Lung (tissue), 12 donors: ENCODE measurements around the gene ADRB2. TPM values are rescaled to one million over a fixed set of nuclear protein-coding genes. Genes with fewer than 3 reads are reported as not detected.

Experiments used
- ATAC-seq: fragments of 200-7000 bp; cut with Tn5 transposase; one replicate; pipeline ENCODE4 v1.9.1; 2020; ENCODE audit warnings: moderate number of reproducible peaks; ENCODE audit not compliant: insufficient read depth, low FRiP score
- DNase-seq, 3 donors: peaks; one replicate each; pipeline ENCODE4 v3.0.0-alpha.2; 2013 to 2017
- H3K27ac ChIP-seq, 2 donors: one replicate each; pipeline ENCODE4 v1.5.1; 2013; ENCODE audit warnings: mild to moderate bottlenecking in 2 of 2, moderate library complexity in 2 of 2, control low read depth in 1 of 2, inconsistent platforms in 1 of 2, low read depth in 1 of 2, low read length in 1 of 2
- H3K27me3 ChIP-seq, 3 donors: one replicate each; pipeline ENCODE4 v1.5.1; 2013; ENCODE audit warnings: low read length in 2 of 3; ENCODE audit not compliant: control insufficient read depth in 3 of 3, insufficient read depth in 3 of 3
- H3K36me3 ChIP-seq, 4 donors: one replicate each; pipeline ENCODE4 v1.5.1; 2013; ENCODE audit warnings: low read length in 4 of 4, mild to moderate bottlenecking in 1 of 4, moderate library complexity in 1 of 4; ENCODE audit not compliant: control insufficient read depth in 4 of 4, insufficient read depth in 4 of 4
- H3K4me1 ChIP-seq, 5 donors: one replicate each; pipeline ENCODE4 v1.5.1; 2013; ENCODE audit warnings: low read length in 5 of 5, mild to moderate bottlenecking in 2 of 5, moderate library complexity in 1 of 5; ENCODE audit not compliant: control insufficient read depth in 5 of 5, insufficient read depth in 5 of 5
- H3K4me3 ChIP-seq: one replicate; pipeline ENCODE4 v1.5.1; 2013; ENCODE audit warnings: mild to moderate bottlenecking, control low read depth, moderate library complexity
- H3K9ac ChIP-seq, 2 donors: one replicate each; pipeline ENCODE4 v1.5.1; 2013; ENCODE audit warnings: low read length in 2 of 2, control low read depth in 1 of 2; ENCODE audit not compliant: insufficient read depth in 1 of 2
- H3K9me3 ChIP-seq, 4 donors: one replicate each; pipeline ENCODE4 v1.5.1; 2013; ENCODE audit warnings: low read length in 3 of 4, mild to moderate bottlenecking in 1 of 4, moderate library complexity in 1 of 4; ENCODE audit not compliant: control insufficient read depth in 4 of 4, insufficient read depth in 3 of 4
- WGBS, 2 donors: extraction: QIAGEN DNeasy Blood & Tissue Kit; methylation state at CpG; one replicate each; pipeline ENCODE4 v1.1.7; 2013; 5-methylcytosine and 5-hydroxymethylcytosine counted together
- polyA plus RNA-seq, 2 donors: library from polyadenylated mRNA; stranded (reverse); fragments of 200-250 nt; gene quantifications; one replicate each; pipeline ENCODE4 v1.2.1, GENCODE V29; 2013
- total RNA-seq, 2 donors: library from RNA; depleted of rRNA in 1 of 2; stranded (reverse); fragments of >200 nt in 1 of 2; gene quantifications; one replicate each; pipeline ENCODE4 v1.2.1, GENCODE V29; 2014 to 2021
- TF ChIP-seq, protein P1 (sequence below): IDR thresholded peaks from 2 replicates; pipeline ENCODE4 v1.5.1; 2012; ENCODE audit warnings: mild to moderate bottlenecking; ENCODE audit errors: control extremely low read depth, extremely low read depth
- donor health status: control.
- donor health status: control.
- donor health status: Bipolar disorder and iron deficiency.
- donor health status: healthy.
- donor health status: DM: yes; HTN: yes; CAD: no.

The ADRB2 gene
- total and polyA plus RNA-seq, 4 donors: 3.5 to 18.4 (median 9.5) TPM

DNA sequence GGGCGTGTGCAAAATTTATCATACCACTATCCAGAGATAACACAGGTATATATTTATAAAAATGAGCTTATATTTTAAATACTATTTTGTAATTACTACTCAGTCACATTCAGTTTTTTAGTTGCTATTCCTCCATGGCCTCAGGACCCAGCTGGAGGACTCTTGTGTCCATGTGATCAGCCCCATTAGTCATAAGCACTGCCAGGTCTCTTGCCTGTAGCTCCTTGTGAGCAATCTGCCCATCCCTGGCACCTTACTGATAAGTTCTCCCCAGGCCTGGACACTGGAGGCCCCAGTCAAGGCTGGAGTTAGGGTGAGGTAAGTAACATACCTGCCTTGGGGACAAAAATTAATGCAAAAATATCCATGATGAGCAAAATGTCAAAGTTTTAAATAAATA lies 29.5 kb upstream of the ADRB2 start:
- TF ChIP-seq, protein P1, sequence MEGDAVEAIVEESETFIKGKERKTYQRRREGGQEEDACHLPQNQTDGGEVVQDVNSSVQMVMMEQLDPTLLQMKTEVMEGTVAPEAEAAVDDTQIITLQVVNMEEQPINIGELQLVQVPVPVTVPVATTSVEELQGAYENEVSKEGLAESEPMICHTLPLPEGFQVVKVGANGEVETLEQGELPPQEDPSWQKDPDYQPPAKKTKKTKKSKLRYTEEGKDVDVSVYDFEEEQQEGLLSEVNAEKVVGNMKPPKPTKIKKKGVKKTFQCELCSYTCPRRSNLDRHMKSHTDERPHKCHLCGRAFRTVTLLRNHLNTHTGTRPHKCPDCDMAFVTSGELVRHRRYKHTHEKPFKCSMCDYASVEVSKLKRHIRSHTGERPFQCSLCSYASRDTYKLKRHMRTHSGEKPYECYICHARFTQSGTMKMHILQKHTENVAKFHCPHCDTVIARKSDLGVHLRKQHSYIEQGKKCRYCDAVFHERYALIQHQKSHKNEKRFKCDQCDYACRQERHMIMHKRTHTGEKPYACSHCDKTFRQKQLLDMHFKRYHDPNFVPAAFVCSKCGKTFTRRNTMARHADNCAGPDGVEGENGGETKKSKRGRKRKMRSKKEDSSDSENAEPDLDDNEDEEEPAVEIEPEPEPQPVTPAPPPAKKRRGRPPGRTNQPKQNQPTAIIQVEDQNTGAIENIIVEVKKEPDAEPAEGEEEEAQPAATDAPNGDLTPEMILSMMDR: no peak
- no peak for DNase-seq
- Histone ChIP-seq H3K9ac (no peak overlapping the region), H3K27ac (no peak overlapping the region), H3K4me3 (no peak overlapping the region), H3K4me1 (peaks cover 0 to 5% (median 0%) of the 10 kb centered on the region in 5 donors), H3K27me3 (no peaks in the 10 kb centered on the region), H3K36me3 (no peaks in the 10 kb centered on the region), H3K9me3 (no peaks in the 10 kb centered on the region)
- ATAC-seq: no peak
- 98 to 100% methylated on average over 1 of the region's 1 CpG for WGBS, 2 donors

DNA sequence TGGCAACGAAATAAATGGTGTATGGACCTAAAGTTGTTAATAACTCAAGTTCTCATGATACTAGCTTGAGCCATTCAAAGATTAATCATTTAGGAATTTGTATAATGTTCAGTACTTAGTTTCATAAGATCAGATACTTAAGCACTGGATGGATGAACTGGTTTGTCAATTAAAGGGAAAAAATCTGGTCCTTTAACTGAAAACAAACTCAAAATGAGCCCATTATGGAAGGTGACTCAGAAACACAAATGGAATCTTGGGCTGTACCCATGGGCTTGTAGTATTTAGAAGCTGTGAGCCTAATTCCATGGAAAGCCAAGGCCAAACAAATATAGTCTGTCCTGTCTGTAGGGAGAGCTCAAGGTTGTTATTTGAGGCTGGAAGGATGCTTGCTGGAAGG lies 27.6 kb upstream of the ADRB2 start:
- no peak for DNase-seq
- ATAC-seq: no peak
- TF ChIP-seq, protein P1: no peak
- no peaks in the 10 kb centered on the region for H3K36me3 ChIP-seq
- no peaks in the 10 kb centered on the region for H3K27me3 ChIP-seq
- no peak overlapping the region for H3K9ac ChIP-seq
- no peaks in the 10 kb centered on the region for H3K9me3 ChIP-seq
- H3K4me1 ChIP-seq: peaks cover 0 to 5% (median 0%) of the 10 kb centered on the region in 5 donors
- WGBS, 2 donors: 80 to 94% methylated on average over 1 of the region's 1 CpG
- H3K27ac ChIP-seq: no peak overlapping the region
- no peak overlapping the region for H3K4me3 ChIP-seq

DNA sequence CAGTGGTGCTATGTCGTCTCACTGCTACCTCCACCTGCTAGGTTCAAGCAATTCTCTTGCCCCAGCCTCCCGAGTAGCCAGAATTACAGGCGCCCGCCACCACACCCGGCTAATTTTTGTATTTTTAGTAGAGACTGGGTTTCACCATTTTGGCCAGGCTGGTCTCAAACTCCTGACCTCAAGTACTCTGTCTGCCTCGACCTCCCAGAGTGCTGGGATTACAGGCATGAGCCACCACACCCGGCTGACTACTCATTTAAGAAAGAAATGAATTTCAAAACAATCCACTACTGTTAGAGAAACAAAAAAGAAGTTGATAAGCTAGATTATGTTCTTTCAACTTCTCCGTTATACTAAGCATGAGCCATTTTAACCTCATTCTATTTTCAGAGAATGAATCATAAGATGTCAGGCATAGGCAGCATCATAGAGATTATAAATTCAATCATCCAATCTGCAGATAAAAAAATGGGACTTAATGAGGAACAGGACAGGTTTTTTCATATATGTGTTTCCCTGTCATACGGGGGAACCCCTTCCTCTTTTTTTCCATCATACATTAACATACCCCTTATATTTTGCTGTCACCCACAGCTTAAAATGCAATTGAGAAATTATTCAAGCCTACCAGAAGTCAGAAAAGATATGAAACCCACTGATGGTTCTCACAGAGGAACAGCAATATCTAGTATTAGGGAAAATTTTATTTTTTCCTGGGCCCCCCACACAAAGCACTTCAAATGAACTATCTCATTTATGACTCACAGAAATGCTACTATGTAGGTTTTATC lies 26.5 kb upstream of the ADRB2 start:
- TF ChIP-seq, protein P1: no peak
- Histone ChIP-seq H3K4me1 (peaks cover 0 to 5% (median 0%) of the 10 kb centered on the region in 5 donors), H3K27ac (no peak overlapping the region), H3K9ac (no peak overlapping the region), H3K9me3 (no peaks in the 10 kb centered on the region), H3K27me3 (no peaks in the 10 kb centered on the region), H3K36me3 (no peaks in the 10 kb centered on the region), H3K4me3 (no peak overlapping the region)
- DNase-seq (no peak), ATAC-seq (no peak)
- WGBS, 2 donors: 75 to 78% methylated on average over 9 of the region's 9 CpGs
